Anterior cingulate cortex (tissue), 58 donors: ENCODE measurements around the gene EIF3D.

ENCODE experiments used
- DNase-seq, 58 donors: peaks; one replicate each; lab custom pipeline; 2025; lab: John Stamatoyannopoulos, UW

Gene EIF3D

GRCh38 chr22:36510966-36511881 lies 17.7 kb downstream of the EIF3D start:
- DNase-seq, result peak in 14 of 58 donors; percentile 2 to 38 (median 16)

GRCh38 chr22:36510384-36510783 lies 18.6 kb downstream of the EIF3D start:
- DNase-seq, result no peak

- DNase-seq, result no peak
Observed at GRCh38 chr22:36507518-36508010, 21.4 kb downstream of the EIF3D start.

GRCh38 chr22:36506637-36507517 lies 22.1 kb downstream of the EIF3D start, which contains the start of gene FOXRED2:
Gene FOXRED2 (minus strand): TSS chr22:36507040. CDS start chr22:36506422, 618 bp downstream.
- peak; percentile 24 to 88 (median 80) for DNase-seq

GRCh38 chr22:36505998-36506635 lies 22.8 kb downstream of the EIF3D start:
- no peak for DNase-seq

GRCh38 chr22:36497910-36498665 lies 30.9 kb downstream of the EIF3D start:
- DNase-seq, result no peak

GRCh38 chr22:36493690-36494110 lies 35.3 kb downstream of the EIF3D start:
- DNase-seq, result peak in 18 of 58 donors; percentile 8 to 44 (median 21)

GRCh38 chr22:36492109-36492508 lies 36.9 kb downstream of the EIF3D start:
- DNase-seq, result no peak

GRCh38 chr22:36491155-36491554 lies 37.8 kb downstream of the EIF3D start:
- no peak for DNase-seq

- DNase-seq, result no peak
Observed at GRCh38 chr22:36486619-36487384, 42.2 kb downstream of the EIF3D start.

- DNase-seq, result peak; percentile 73 to 97 (median 94)
Observed at GRCh38 chr22:36481393-36482168, 47.4 kb downstream of the EIF3D start, which contains the start of gene TXN2. Gene TXN2 (minus strand): TSS chr22:36481640. CDS start chr22:36480837, 803 bp downstream.

GRCh38 chr22:36480941-36481392 lies 48.0 kb downstream of the EIF3D start:
- no peak for DNase-seq

- DNase-seq, result no peak
Observed at GRCh38 chr22:36478966-36479365, 50.0 kb downstream of the EIF3D start.

- DNase-seq, result no peak
Observed at GRCh38 chr22:36475341-36475740, 53.6 kb downstream of the EIF3D start.

GRCh38 chr22:36472689-36473088 lies 56.3 kb downstream of the EIF3D start:
- DNase-seq, result no peak

- DNase-seq, result no peak
Observed at GRCh38 chr22:36471341-36471821, 57.6 kb downstream of the EIF3D start.

- no peak for DNase-seq
Observed at GRCh38 chr22:36470994-36471331, 58.0 kb downstream of the EIF3D start.
